GM12878 (cell line): ENCODE measurements around the gene BDH2. TPM values are rescaled to one million over a fixed set of nuclear protein-coding genes. Genes with fewer than 3 reads are reported as not detected.

ENCODE experiments used
- ATAC-seq: fragments of 200-7000 bp; cut with Tn5 transposase; 3 replicates; pipeline ENCODE4 v1.9.1; 2020; ENCODE audit warnings: mild to moderate bottlenecking, moderate library complexity
- BruUV-seq: library from RNA; stranded (reverse); fragments of 400-500 nt; replicated peaks from 2 replicates; lab custom pipeline; 2021; lab: Mats Ljungman, UMichigan
- CTCF ChIA-PET: fragments of 300-600 bp; sonication (Branson Sonifier 250); formaldehyde crosslinking; extraction: SDS; loops from one replicate; lab custom pipeline; 2021; ENCODE audit warnings: inconsistent platforms; lab: Yijun Ruan, JAX
- POLR2A ChIA-PET: fragments of 350-600 bp; formaldehyde crosslinking; extraction: SDS; loops from one replicate; lab custom pipeline; 2021; ENCODE audit warnings: inconsistent platforms; lab: Charles Lee
- RAD21 ChIA-PET: fragments of 300-600 bp; sonication (Branson Sonifier 250); formaldehyde crosslinking; loops from one replicate; lab custom pipeline; 2023; ENCODE audit warnings: antibody characterized with exemption; ENCODE audit not compliant: unreplicated experiment; lab: Charles Lee
- SMC1A ChIA-PET: fragments of 300-600 bp; sonication (Branson Sonifier 250); formaldehyde crosslinking; loops from one replicate; lab custom pipeline; 2023; ENCODE audit not compliant: unreplicated experiment, uncharacterized antibody; lab: Charles Lee
- DNase-seq: peaks from one replicate; pipeline ENCODE4 v3.0.0-alpha.2; 2011; ENCODE audit warnings: low read depth, low spot score
- FAIRE-seq: peaks from 3 replicates; lab custom pipeline; 2011; peaks lifted over from hg19 to GRCh38; lab: Jason Lieb, UNC
- H2AFZ ChIP-seq: 2 replicates; pipeline ENCODE4 v1.6.0; 2011; ENCODE audit warnings: low read depth, low read length, control low read depth; ENCODE audit not compliant: control insufficient read depth
- H3K27ac ChIP-seq: 2 replicates; pipeline ENCODE4 v1.5.1; 2011; ENCODE audit warnings: control low read depth; ENCODE audit not compliant: control insufficient read depth, insufficient read depth
- H3K27me3 ChIP-seq, 2 experiments: replicated peaks in 1 of 2; 2 replicates each; pipeline versions ENCODE4 v1.6.0 to v1.6.1; 2011; ENCODE audit warnings: low read length in 1 of 2; ENCODE audit not compliant: control insufficient read depth in 2 of 2, insufficient read depth in 2 of 2
- H3K36me3 ChIP-seq, 2 experiments: 2 replicates each; pipeline ENCODE4 v1.5.1; 2011; ENCODE audit warnings: low read length in 1 of 2; ENCODE audit not compliant: control insufficient read depth in 2 of 2, insufficient read depth in 2 of 2
- H3K4me1 ChIP-seq: 2 replicates; pipeline ENCODE4 v1.6.1; 2011; ENCODE audit warnings: mild to moderate bottlenecking, low read length, moderate library complexity, mixed read lengths; ENCODE audit not compliant: control insufficient read depth, insufficient read depth
- H3K4me2 ChIP-seq: 2 replicates; pipeline ENCODE4 v1.6.0; 2011; ENCODE audit warnings: control low read depth; ENCODE audit not compliant: control insufficient read depth, insufficient read depth
- H3K4me3 ChIP-seq: fragments of 200-600 bp; sonication (generic); 2 replicates; pipeline ENCODE4 v1.5.1; 2016
- H3K79me2 ChIP-seq: 2 replicates; pipeline ENCODE4 v1.6.0; 2011; ENCODE audit warnings: low read length; ENCODE audit not compliant: control insufficient read depth, insufficient read depth
- H3K9ac ChIP-seq: 2 replicates; pipeline ENCODE4 v1.8.0; 2011; ENCODE audit warnings: low read length, control low read depth, mixed read lengths; ENCODE audit not compliant: control insufficient read depth, insufficient read depth
- H3K9me3 ChIP-seq: replicated peaks from 3 replicates; pipeline ENCODE4 v1.5.1; 2011; ENCODE audit warnings: mild to moderate bottlenecking, low read length; ENCODE audit not compliant: control insufficient read depth, insufficient read depth
- H4K20me1 ChIP-seq: 2 replicates; pipeline ENCODE4 v1.6.0; 2011; ENCODE audit not compliant: control insufficient read depth, insufficient read depth
- ESRRA ChIP-seq: IDR thresholded peaks from 2 replicates; pipeline ENCODE4 v1.6.1; 2012; ENCODE audit warnings: mild to moderate bottlenecking, low read length, improper control_type of control experiment
- GABPA ChIP-seq: IDR thresholded peaks from 2 replicates; pipeline ENCODE4 v1.6.1; 2014; ENCODE audit warnings: antibody characterized with exemption, low read depth, mild to moderate bottlenecking, inconsistent platforms
- HDAC6 ChIP-seq: fragments of 200-600 bp; sonication (generic); IDR thresholded peaks from one replicate; pipeline ENCODE4 v1.8.0; 2017; ENCODE audit warnings: antibody characterized with exemption; ENCODE audit not compliant: unreplicated experiment
- JUNB ChIP-seq: IDR thresholded peaks from 2 replicates; pipeline ENCODE4 v1.6.1; 2016; ENCODE audit warnings: antibody characterized with exemption, mild to moderate bottlenecking
- NR2C2 ChIP-seq: IDR thresholded peaks from 2 replicates; pipeline ENCODE4 v1.6.1; 2011; ENCODE audit warnings: borderline replicate concordance, low read depth; ENCODE audit not compliant: control insufficient read depth, insufficient read length
- PML ChIP-seq: IDR thresholded peaks from 2 replicates; pipeline ENCODE4 v1.6.1; 2012; ENCODE audit warnings: low read length, inconsistent platforms
- RB1 ChIP-seq: fragments of 450-650 bp; formaldehyde crosslinking; IDR thresholded peaks from 2 replicates; pipeline ENCODE4 v1.6.1; 2017; ENCODE audit warnings: mild to moderate bottlenecking, borderline replicate concordance
- REST ChIP-seq: IDR thresholded peaks from 2 replicates; pipeline ENCODE4 v1.6.1; 2012; ENCODE audit warnings: mild to moderate bottlenecking, low read depth, low read length
- SIN3A ChIP-seq: IDR thresholded peaks from 2 replicates; pipeline ENCODE4 v1.6.1; 2012; ENCODE audit warnings: low read depth, low read length, improper control_type of control experiment
- SP1 ChIP-seq: IDR thresholded peaks from one replicate; pipeline ENCODE4 v1.6.1; 2011; ENCODE audit warnings: low read depth, low read length
- TAF1 ChIP-seq: IDR thresholded peaks from 2 replicates; pipeline ENCODE4 v1.6.1; 2011; ENCODE audit warnings: mild to moderate bottlenecking, low read depth, low read length, borderline replicate concordance
- TARDBP ChIP-seq: IDR thresholded peaks from 2 replicates; pipeline ENCODE4 v1.6.1; 2016; ENCODE audit warnings: borderline replicate concordance
- USF1 ChIP-seq: IDR thresholded peaks from 2 replicates; pipeline ENCODE4 v1.6.1; 2011; ENCODE audit warnings: borderline replicate concordance, low read depth, mild to moderate bottlenecking, moderate library complexity, mixed read lengths, low read length; ENCODE audit not compliant: insufficient read depth; ENCODE audit errors: extremely low read length
- YY1 ChIP-seq: IDR thresholded peaks from 2 replicates; pipeline ENCODE4 v1.6.1; 2011; ENCODE audit warnings: low read depth, mild to moderate bottlenecking, low read length
- ZNF592 ChIP-seq: fragments of 450-650 bp; IDR thresholded peaks from 2 replicates; pipeline ENCODE4 v1.6.1; 2017; ENCODE audit warnings: mild to moderate bottlenecking, moderate library complexity
- WGBS: methylation state at CpG from one replicate; pipeline ENCODE4 v1.1.6; 2016; ENCODE audit warnings: low lambda C conversion rate; ENCODE audit not compliant: insufficient replicate concordance, insufficient coverage; ENCODE audit errors: missing lambda C conversion rate; 5-methylcytosine and 5-hydroxymethylcytosine counted together
- in situ Hi-C: fragments of 300-500 bp; cut with MboI; formaldehyde crosslinking; loops from 9 replicates; pipeline ENCODE4 v1.14.3; 2018; ENCODE audit warnings: mixed read lengths
- intact Hi-C: fragments of 100-400 bp; cut with micrococcal nuclease; formaldehyde crosslinking; loops from one replicate; pipeline ENCODE4 v1.14.2; 2022; ENCODE audit not compliant: unreplicated experiment
- polyA plus RNA-seq, 11 experiments: library from polyadenylated mRNA; depleted of rRNA in 4 of 11; unstranded in 6 of 11; stranded (reverse) in 5 of 11; fragments of >200 nt; fragmentation: Nextera tagmentation in 4 of 11; fragmentation: Illumina TruSeq in 1 of 11; extraction: Ambion mirVana in 4 of 11; extraction: Trizol in 1 of 11; gene quantifications; 1 replicate in 1 of 11; 2 replicates in 10 of 11; pipeline versions ENCODE4 v1.2.1 to v1.2.3, GENCODE V29; 2011 to 2016; ENCODE audit warnings: inconsistent platforms in 2 of 11, missing spikeins in 2 of 11, low read depth in 1 of 11
- total RNA-seq, 4 experiments: library from RNA; depleted of rRNA in 3 of 4; stranded (reverse); fragments of >200 nt in 3 of 4; fragmentation: Illumina TruSeq in 1 of 4; extraction: Trizol in 1 of 4; gene quantifications; 2 replicates each; pipeline versions ENCODE4 v1.2.1 to v1.2.3, GENCODE V29; 2013 to 2021

The BDH2 gene
- total and polyA plus RNA-seq, 10 of the 15 experiments (the other 5 are each of a cell fraction or from before 2014, with no cell fraction given), result 20.9 to 47.3 (median 33.5) TPM

- no peaks in the 10 kb centered on the region for H3K9me3 ChIP-seq
- H3K27me3 ChIP-seq, result no peaks in the 10 kb centered on the region
- in situ Hi-C loops (no loop called here), intact Hi-C loops (no loop called here)
- ChIA-PET CTCF (interaction anchor here (3.7 kb wide), 1 partner anchor 61 kb away, joined by 16 read pairs; no protein-coding TSS in a partner anchor), POLR2A (no interaction called here), SMC1A (interaction anchor here (1.0 kb wide), 1 partner anchor 60 kb away, joined by 3 read pairs; no protein-coding TSS in a partner anchor), RAD21 (no interaction called here)
- ATAC-seq (no peak), FAIRE-seq (no peak), DNase-seq (no peak)
- no peak overlapping the region for H2AFZ ChIP-seq
- 97% methylated on average over 3 of the region's 3 CpGs for WGBS
- H3K4me2 ChIP-seq, result no peak overlapping the region
- no TSS peak for BruUV-seq
- no peaks in the 10 kb centered on the region for H4K20me1 ChIP-seq
- no peaks in the 10 kb centered on the region for H3K79me2 ChIP-seq
- no peaks in the 10 kb centered on the region for H3K4me1 ChIP-seq
- no peak overlapping the region for H3K27ac ChIP-seq
- no peak overlapping the region for H3K9ac ChIP-seq
- no peak overlapping the region for H3K4me3 ChIP-seq
- no peaks in the 10 kb centered on the region for H3K36me3 ChIP-seq
- TF ChIP-seq HDAC6 (no peak), JUNB (no peak), SIN3A (no peak), NR2C2 (no peak), REST (no peak), TARDBP (no peak), ZNF592 (no peak), GABPA (no peak), SP1 (no peak), TAF1 (no peak), USF1 (no peak), YY1 (no peak), PML (no peak), RB1 (no peak), ESRRA (no peak)
These were observed 68.8 kb downstream of the BDH2 start for GRCh38 chr4:103030791-103031190.
